GM18861 (cell line): ENCODE measurements around the gene SS18.

Experiments
- ATAC-seq: cut with Tn5 transposase; IDR thresholded peaks from one replicate; pipeline ENCODE4 v1.9.1; 2021; ENCODE audit not compliant: unreplicated experiment

Gene SS18

DNA sequence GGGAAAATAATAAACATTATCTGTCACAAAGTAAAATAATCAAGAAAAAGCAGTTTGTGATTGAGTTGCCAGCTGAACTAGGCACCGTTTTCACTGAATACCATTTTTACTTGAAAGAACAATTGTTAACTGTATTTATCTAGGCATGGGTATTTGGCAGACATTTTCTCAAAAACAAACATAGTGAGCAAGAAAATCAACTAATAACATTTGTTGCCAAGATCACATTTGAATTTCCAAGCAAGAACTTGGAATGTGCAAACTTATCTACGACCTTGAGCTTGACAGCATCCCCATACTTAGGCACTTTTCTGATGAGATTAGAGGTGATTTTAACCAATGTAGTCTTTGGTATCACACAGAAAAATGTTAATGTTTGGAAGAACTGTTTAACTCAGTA lies 16.7 kb downstream of the SS18 start:
- no peak for ATAC-seq

DNA sequence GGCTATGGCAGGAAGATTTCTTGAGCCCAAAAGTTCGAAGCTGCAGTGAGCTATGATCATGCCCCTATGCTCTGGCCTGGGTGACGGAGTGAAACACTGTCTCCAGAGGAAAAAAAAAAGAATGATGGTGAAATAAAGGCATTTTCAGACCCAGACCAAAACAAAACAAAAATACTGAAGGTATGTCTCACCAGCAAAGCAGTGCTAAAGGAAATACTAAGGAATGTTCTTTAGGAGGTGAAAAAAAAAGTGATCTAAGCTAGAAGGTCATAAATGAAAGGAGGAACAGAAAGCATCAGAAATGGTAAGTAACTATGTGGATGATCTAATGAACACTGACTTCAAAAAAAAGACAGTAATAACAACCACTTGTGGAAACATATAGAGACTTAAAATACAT lies 18.7 kb downstream of the SS18 start:
- ATAC-seq: no peak

DNA sequence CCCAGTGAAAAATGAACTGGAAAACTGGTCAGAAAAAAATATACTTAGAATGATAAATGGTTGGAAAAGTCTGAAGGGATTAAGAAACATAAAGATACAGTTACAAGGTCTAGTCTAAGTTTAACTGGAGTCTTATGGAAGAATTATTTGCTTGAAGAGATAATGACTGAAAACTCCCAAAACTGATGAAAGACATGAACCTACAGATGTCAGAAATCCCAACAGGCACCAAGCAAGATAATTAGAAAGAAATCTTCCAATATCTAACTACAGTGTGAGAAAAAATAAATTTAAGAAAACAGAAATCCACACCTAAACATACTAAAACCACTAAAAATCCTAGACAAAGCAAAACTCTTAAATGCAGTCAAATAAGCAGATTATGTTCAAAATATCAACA lies 19.4 kb downstream of the SS18 start:
- ATAC-seq: no peak

- no peak for ATAC-seq
These were observed 31.1 kb downstream of the SS18 start for GRCh38 chr18:26059357-26059756.

DNA sequence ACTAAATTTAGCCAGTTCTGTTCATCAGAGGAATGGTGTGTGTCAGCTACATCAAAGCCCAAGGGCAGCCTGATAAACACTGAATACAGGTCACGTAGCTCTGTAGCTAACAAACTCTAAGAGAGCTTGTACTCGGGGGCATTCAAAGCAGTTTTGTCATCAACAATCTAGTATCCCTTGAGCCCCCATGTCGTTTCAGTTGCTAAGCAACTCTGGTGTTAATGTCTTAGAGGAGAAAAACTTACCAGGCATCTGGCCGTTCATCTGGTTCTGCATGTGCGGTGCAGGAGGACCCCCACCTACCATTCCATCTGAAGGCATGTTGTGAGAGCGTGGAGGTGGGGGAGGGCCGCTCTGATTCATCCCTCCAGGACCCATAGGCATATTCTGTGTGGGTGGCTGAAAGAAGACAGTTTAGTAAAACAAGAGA lies 33.1 kb downstream of the SS18 start:
- no peak for ATAC-seq

DNA sequence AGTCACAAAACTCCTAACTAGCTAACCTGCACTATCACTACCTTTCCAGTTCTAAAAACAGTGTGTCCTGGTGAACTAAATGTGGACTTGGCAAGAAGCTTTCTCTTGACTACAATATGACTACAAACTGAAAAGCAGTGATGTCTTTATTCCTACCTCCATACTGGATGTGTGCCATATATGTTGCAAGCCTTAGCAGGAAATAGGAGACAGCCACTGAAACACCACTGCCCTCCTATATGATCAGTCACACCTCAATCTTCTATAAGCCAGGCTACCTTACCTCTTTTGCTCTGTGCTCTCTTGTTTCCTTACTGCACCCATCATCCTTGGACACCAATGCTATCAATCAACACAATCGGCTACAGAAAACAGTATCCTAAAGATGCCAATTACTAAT lies 34.1 kb downstream of the SS18 start:
- ATAC-seq: no peak

DNA sequence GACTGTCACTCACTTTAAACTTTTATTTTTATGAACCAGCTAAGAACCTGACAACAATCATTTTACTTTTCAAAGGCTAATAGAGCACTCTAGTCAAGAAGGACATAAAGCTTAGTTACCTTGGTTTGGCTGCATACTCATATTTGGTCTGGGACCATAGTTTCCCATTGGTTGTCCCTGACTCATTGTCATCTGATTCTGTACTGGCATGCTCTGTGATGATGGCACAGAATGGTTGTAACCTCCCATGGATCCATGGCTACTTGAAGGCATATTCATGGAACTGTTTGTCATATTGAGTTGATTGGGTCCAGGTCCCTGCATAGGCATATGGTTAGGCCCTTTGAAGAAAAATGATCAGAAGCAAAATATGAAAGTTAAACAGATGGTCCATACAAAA lies 37.9 kb downstream of the SS18 start:
- ATAC-seq: no peak

DNA sequence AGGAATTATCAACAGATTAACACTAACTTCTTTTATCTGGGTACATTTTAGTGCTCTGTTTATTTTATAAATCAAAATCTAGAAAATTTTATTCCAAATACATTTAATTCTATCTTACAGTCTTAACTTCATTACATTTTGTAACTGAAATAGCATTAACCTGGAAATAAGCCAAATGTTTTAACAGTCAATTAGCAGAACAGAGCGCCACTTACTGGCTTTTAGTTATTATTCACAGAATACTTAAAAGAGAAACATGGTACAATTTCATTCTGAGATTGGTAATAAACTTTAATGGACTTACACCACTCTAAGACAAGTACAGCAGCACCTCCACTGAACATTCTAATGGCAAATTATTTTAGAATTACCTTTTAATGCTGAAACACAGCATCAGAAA lies 38.6 kb downstream of the SS18 start:
- no peak for ATAC-seq

GRCh38 chr18:26046419-26047077 lies 43.9 kb downstream of the SS18 start:
- no peak for ATAC-seq

GRCh38 chr18:26044807-26045206 lies 45.6 kb downstream of the SS18 start:
- no peak for ATAC-seq

GRCh38 chr18:26040051-26040656 lies 50.3 kb downstream of the SS18 start:
- ATAC-seq: no peak

- ATAC-seq: no peak
These were observed 51.2 kb downstream of the SS18 start for GRCh38 chr18:26039203-26039602.

DNA sequence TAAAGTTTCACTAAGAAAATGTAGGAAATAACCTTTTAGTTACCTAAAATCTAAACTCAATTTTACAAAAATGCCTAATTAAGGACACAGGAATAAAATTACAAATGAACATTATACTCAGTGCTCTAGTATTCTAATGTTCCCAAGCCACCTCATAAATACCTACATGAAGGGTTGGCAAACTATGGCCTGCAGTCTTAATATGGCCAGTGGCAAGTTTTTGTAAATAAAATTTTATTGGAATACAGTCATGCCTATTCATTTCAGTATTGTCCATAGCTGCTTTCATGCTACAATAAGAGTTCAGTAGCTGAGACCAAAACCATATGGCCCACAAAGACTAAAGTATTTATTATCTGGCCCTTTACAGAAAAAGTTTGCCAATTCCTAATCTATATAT lies 53.8 kb downstream of the SS18 start:
- no peak for ATAC-seq

DNA sequence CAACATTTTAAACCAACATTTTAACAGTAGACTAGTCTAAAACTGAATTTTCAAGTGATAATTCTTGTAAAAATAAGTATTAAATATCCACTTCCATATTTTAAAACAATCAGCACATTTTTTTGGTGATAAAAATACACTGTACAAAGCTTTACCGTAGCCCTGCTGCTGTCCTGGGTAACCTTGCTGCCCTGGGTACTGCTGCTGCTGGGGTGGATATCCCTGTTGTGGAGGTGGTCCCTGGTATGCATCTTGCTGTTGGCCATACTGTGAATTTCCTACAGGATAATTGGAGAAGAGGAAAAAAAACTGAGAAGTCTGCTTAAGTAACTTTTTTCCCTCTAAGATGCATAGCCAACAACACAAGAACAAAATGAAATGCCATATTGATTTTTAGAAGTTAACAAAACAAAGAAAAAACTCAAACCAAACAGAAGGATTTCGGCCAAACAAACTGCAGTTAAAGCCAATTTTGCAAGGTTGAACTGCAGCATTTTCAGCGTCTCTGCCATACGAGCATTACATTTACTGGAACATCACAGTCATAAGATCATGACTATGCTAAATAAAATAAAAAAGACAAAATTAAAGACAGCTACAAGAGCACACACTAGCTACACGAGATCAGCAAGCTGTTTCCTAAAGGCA lies 55.4 kb downstream of the SS18 start:
- ATAC-seq: no peak

GRCh38 chr18:26022585-26022984 lies 67.8 kb downstream of the SS18 start:
- no peak for ATAC-seq

- ATAC-seq: no peak
These were observed 69.2 kb downstream of the SS18 start for GRCh38 chr18:26021061-26021754.

DNA sequence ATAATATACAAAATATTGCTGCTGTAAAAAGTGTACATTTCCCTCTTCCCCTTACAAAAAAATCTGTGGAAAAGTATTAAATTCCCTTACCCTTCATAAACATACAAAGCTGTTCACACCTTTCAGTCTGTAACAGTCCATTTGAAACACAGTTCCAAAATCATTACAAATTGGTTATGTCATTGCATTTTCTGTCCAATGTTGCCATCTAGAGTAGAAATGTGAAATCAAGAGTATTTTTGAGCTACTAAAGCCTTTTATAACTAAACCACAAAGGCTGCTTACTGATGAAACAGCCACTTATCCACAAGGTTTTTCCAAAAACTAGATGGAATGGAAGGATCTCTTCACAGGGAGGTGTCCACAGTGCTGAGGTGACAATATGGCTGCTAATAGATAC lies 72.5 kb downstream of the SS18 start:
- ATAC-seq: no peak

GRCh38 chr18:26014462-26014861 lies 76.0 kb downstream of the SS18 start:
- no peak for ATAC-seq

- no peak for ATAC-seq
These were observed 81.8 kb downstream of the SS18 start for GRCh38 chr18:26008619-26009018.

DNA sequence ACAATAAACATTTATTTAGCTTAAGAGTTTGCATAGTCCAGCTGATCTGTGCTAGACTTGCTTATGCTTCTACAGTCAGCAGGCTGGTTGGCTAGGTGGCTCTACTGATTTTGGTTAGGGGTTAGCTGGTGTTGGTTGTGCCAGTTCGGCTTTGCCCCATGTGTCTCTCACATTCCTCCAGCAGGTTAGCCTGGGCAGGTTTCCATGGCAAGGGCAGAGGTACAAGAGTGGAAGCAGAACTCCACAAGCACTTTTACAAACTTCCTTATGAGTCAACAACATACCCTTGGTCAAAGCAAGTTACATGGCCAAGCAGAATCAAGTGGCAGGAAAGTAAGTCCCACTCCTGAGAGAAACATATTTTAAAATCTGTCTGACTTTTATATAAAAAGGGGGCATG lies 82.3 kb downstream of the SS18 start:
- no peak for ATAC-seq

GRCh38 chr18:26005950-26006349 lies 84.5 kb downstream of the SS18 start:
- ATAC-seq: no peak

- ATAC-seq: no peak
These were observed 85.6 kb downstream of the SS18 start for GRCh38 chr18:26004832-26005231.
